Loucy (cell line): Measurements from ENCODE around the gene HSPB8.

Source experiments
- H2AFZ ChIP-seq: fragments of 200-600 bp; sonication (generic); 2 replicates; pipeline ENCODE4 v1.6.0; 2016; ENCODE audit warnings: antibody characterized with exemption, mild to moderate bottlenecking, low read length, moderate library complexity
- H3F3A ChIP-seq: fragments of 200-600 bp; 2 replicates; pipeline ENCODE4 v1.6.0; 2016; ENCODE audit warnings: antibody characterized with exemption, low read depth, mild to moderate bottlenecking
- H3K27me3 ChIP-seq: fragments of 200-600 bp; sonication (generic); 2 replicates; pipeline ENCODE4 v1.6.1; 2014; ENCODE audit warnings: low read length, mild to moderate bottlenecking; ENCODE audit not compliant: insufficient read depth, poor library complexity, severe bottlenecking
- H3K36me3 ChIP-seq: fragments of 200-600 bp; sonication (generic); 2 replicates; pipeline ENCODE4 v1.6.1; 2016; ENCODE audit warnings: low read length; ENCODE audit not compliant: insufficient read depth
- H3K4me1 ChIP-seq: fragments of 200-600 bp; sonication (generic); 2 replicates; pipeline ENCODE4 v1.5.1; 2014; ENCODE audit warnings: low read length, mild to moderate bottlenecking; ENCODE audit not compliant: insufficient read depth, poor library complexity, severe bottlenecking
- H3K4me2 ChIP-seq: fragments of 200-600 bp; sonication (generic); 2 replicates; pipeline ENCODE4 v1.6.0; 2014; ENCODE audit warnings: antibody characterized with exemption, low read length, low read depth, mild to moderate bottlenecking; ENCODE audit not compliant: poor library complexity, severe bottlenecking
- H3K4me3 ChIP-seq: fragments of 200-600 bp; sonication (generic); 2 replicates; pipeline ENCODE4 v1.5.1; 2014; ENCODE audit warnings: low read length, mild to moderate bottlenecking, mixed read lengths; ENCODE audit not compliant: poor library complexity, severe bottlenecking
- H3K79me2 ChIP-seq: fragments of 200-600 bp; sonication (generic); 2 replicates; pipeline ENCODE4 v1.6.1; 2014; ENCODE audit warnings: low read length; ENCODE audit not compliant: insufficient read depth
- H3K9ac ChIP-seq: fragments of 200-600 bp; sonication (generic); 2 replicates; pipeline ENCODE4 v1.6.0; 2014; ENCODE audit warnings: mild to moderate bottlenecking, low read depth, low read length, moderate library complexity; ENCODE audit not compliant: poor library complexity, severe bottlenecking
- H3K9me2 ChIP-seq: fragments of 200-600 bp; sonication (generic); replicated peaks from 2 replicates; pipeline ENCODE4 v1.6.1; 2016; ENCODE audit warnings: low read depth, low read length, mixed read lengths
- H3K9me3 ChIP-seq: fragments of 200-600 bp; sonication (generic); 2 replicates; pipeline ENCODE4 v1.6.1; 2014; ENCODE audit warnings: mild to moderate bottlenecking, antibody characterized with exemption, low read length, low read depth; ENCODE audit not compliant: insufficient read depth
- H4K20me1 ChIP-seq: fragments of 200-600 bp; sonication (generic); 2 replicates; pipeline ENCODE4 v1.6.0; 2014; ENCODE audit warnings: antibody characterized with exemption, low read length, mild to moderate bottlenecking; ENCODE audit not compliant: insufficient read depth, poor library complexity, severe bottlenecking
- EZH2phosphoT487 ChIP-seq: fragments of 200-600 bp; IDR thresholded peaks from 2 replicates; pipeline ENCODE4 v1.6.1; 2018; ENCODE audit warnings: antibody characterized with exemption, mild to moderate bottlenecking, moderate library complexity, borderline replicate concordance
- TF ChIP-seq, protein P1 (sequence below): fragments of 200-600 bp; sonication (generic); conservative IDR thresholded peaks from 2 replicates; pipeline ENCODE4 v1.5.1; 2014; ENCODE audit warnings: mild to moderate bottlenecking, antibody characterized with exemption, low read length

Gene HSPB8

DNA sequence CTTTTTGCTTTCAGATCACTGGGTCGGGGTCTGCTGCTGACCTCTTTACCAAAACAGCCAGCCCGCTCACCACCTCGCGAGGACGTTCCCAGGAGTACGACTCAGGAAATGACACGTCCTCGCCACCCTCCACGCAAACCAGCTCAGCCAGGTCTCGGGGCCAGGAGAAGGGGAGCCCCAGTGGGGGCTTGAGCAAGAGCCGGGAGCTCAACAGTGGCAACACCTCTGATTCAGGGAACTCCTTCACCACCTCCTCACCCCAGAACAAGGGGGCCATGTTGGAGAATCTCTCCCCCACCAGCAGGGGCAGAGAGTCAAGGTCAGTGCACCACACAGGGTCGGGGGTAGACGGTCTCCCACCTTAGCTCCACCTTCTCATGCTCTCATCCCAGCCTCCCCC is 33.4 kb upstream of the HSPB8 start:
- Histone ChIP-seq H3F3A (no peaks in the 10 kb centered on the region), H4K20me1 (no peaks in the 10 kb centered on the region), H3K4me1 (no peaks in the 10 kb centered on the region), H3K36me3 (no peaks in the 10 kb centered on the region), H3K4me3 (no peak overlapping the region), H3K9me3 (no peaks in the 10 kb centered on the region; the same call in 1 of the 2 replicates), H3K4me2 (no peak overlapping the region), H2AFZ (no peak overlapping the region), H3K9me2 (no peaks in the 10 kb centered on the region), H3K9ac (no peak overlapping the region), H3K27me3 (no peaks in the 10 kb centered on the region), H3K79me2 (no peaks in the 10 kb centered on the region)
- TF ChIP-seq EZH2phosphoT487 = no peak

DNA sequence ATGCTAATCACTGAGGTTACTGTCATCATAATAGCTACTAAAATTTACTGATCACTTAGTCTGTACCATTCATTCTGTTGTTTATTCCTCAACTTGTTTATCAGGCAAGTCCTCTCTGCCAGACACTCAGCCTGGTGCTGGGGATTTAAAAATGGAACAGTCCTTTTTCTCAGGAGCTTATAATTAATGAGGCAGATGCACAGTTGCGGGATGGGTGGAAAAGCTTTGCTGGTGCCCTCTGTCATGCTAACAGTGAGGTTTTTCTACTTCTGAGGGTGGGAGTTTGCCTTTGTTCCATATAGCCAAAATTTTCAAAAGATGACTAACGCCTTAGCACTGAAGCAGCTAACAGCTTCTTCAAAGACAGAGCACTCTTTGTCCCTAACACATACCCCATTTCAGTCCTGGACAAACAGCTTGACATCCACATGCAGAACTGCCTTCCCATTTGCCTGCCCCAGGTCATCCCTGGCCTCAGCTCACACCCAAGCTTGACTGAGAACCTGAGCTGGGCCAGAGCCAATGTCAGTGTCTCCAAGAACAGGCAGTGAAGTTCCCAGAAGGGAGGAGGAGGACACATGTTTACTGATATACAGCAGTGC is 30.8 kb upstream of the HSPB8 start:
- H4K20me1 ChIP-seq = no peaks in the 10 kb centered on the region

DNA sequence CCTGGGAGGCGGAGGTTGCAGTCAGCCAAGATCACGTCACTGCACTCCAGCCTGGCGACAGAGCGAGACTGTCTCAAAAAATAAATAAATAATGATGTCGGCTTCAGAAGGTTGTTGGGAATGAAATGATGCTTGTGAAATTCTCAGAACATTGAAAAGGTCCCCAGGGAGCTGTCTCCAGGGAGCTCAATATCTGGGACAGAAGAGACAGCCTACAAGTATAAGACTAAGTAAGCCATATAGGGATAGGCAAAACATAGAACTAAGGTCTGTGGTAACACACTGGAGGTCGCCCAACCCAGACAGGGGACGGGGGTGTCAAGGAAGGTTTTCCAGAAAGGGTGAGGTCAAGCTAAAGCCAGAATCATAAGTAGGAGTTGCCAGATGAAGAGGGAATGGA is 29.5 kb upstream of the HSPB8 start:
- H3K9ac ChIP-seq = no peak overlapping the region
- H3K27me3 ChIP-seq = no peaks in the 10 kb centered on the region
- H2AFZ ChIP-seq = no peak overlapping the region
- H3K4me3 ChIP-seq = no peak overlapping the region
- no peaks in the 10 kb centered on the region; the same call in 1 of the 2 replicates for H3K9me3 ChIP-seq
- H3K36me3 ChIP-seq = no peaks in the 10 kb centered on the region
- H3K4me2 ChIP-seq = no peak overlapping the region
- H3K4me1 ChIP-seq = no peaks in the 10 kb centered on the region
- H4K20me1 ChIP-seq = no peaks in the 10 kb centered on the region
- H3K9me2 ChIP-seq = no peaks in the 10 kb centered on the region
- TF ChIP-seq, protein P1, sequence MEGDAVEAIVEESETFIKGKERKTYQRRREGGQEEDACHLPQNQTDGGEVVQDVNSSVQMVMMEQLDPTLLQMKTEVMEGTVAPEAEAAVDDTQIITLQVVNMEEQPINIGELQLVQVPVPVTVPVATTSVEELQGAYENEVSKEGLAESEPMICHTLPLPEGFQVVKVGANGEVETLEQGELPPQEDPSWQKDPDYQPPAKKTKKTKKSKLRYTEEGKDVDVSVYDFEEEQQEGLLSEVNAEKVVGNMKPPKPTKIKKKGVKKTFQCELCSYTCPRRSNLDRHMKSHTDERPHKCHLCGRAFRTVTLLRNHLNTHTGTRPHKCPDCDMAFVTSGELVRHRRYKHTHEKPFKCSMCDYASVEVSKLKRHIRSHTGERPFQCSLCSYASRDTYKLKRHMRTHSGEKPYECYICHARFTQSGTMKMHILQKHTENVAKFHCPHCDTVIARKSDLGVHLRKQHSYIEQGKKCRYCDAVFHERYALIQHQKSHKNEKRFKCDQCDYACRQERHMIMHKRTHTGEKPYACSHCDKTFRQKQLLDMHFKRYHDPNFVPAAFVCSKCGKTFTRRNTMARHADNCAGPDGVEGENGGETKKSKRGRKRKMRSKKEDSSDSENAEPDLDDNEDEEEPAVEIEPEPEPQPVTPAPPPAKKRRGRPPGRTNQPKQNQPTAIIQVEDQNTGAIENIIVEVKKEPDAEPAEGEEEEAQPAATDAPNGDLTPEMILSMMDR = no peak
- no peak for TF ChIP-seq EZH2phosphoT487
- no peaks in the 10 kb centered on the region for H3K79me2 ChIP-seq
- no peaks in the 10 kb centered on the region for H3F3A ChIP-seq

More for the DNA sequence above, 30.8 kb upstream of the HSPB8 start:
- no peak overlapping the region for H3K4me3 ChIP-seq
- no peaks in the 10 kb centered on the region for H3K79me2 ChIP-seq
- H3K9me2 ChIP-seq = no peaks in the 10 kb centered on the region
- no peak for TF ChIP-seq EZH2phosphoT487
- TF ChIP-seq, protein P1 = no peak
- H2AFZ ChIP-seq = no peak overlapping the region
- H3K27me3 ChIP-seq = no peaks in the 10 kb centered on the region
- no peak overlapping the region for H3K4me2 ChIP-seq
- no peaks in the 10 kb centered on the region for H3K4me1 ChIP-seq
- no peak overlapping the region for H3K9ac ChIP-seq
- H3K9me3 ChIP-seq = no peaks in the 10 kb centered on the region; the same call in 1 of the 2 replicates
- no peaks in the 10 kb centered on the region for H3K36me3 ChIP-seq
- no peaks in the 10 kb centered on the region for H3F3A ChIP-seq
